ENCODE results near the gene KIFBP. TPM values are rescaled to one million over a fixed set of nuclear protein-coding genes. Genes with fewer than 3 reads are reported as not detected.

Gene KIFBP
- total and polyA plus RNA-seq, 12 donors = 16.7 to 67.9 (median 51.6) TPM

DNA sequence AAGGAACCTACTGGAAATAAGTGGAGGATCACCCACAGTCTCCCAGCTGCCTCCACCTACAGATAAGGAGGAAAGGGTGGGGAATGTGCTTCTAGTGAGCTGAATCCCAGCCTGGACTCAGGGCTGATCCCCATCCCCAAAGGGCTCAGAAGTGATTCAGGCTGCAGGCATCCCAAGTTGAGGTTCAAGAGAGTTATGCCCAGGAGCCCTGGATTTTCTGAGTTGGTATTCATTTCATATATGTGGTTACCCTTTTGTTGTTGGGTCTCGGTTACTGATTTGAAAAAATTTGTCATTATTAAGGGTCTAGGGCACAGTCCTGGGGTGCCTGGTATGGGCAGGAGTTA is 69.3 kb downstream of the KIFBP start:
- DNase-seq (no peak), ATAC-seq (no peak)
- TF ChIP-seq, protein P1, sequence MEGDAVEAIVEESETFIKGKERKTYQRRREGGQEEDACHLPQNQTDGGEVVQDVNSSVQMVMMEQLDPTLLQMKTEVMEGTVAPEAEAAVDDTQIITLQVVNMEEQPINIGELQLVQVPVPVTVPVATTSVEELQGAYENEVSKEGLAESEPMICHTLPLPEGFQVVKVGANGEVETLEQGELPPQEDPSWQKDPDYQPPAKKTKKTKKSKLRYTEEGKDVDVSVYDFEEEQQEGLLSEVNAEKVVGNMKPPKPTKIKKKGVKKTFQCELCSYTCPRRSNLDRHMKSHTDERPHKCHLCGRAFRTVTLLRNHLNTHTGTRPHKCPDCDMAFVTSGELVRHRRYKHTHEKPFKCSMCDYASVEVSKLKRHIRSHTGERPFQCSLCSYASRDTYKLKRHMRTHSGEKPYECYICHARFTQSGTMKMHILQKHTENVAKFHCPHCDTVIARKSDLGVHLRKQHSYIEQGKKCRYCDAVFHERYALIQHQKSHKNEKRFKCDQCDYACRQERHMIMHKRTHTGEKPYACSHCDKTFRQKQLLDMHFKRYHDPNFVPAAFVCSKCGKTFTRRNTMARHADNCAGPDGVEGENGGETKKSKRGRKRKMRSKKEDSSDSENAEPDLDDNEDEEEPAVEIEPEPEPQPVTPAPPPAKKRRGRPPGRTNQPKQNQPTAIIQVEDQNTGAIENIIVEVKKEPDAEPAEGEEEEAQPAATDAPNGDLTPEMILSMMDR (IDR thresholded peaks at IDR 0.05) = no peak
- Histone ChIP-seq H3K27me3 (no peaks in the 10 kb centered on the region), H3K4me1 (peaks cover 5 to 96% (median 47%) of the 10 kb centered on the region in 9 donors), H3K4me3 (peak overlapping the region in 3 of 10 donors; percentile 16 to 28 (median 17)), H3K36me3 (no peaks in the 10 kb centered on the region), H3K9me3 (no peaks in the 10 kb centered on the region), H3K27ac (peak overlapping the region; percentile 59 to 95 (median 75))
- 0 to 2% methylated on average over 1 of the region's 1 CpG for WGBS, 2 donors
- intact Hi-C loops (cut with DNase I) = loop anchor here in 4 of 10 donors (5.0 kb wide), 1 partner anchor 34 kb away; no protein-coding TSS in a partner anchor

DNA sequence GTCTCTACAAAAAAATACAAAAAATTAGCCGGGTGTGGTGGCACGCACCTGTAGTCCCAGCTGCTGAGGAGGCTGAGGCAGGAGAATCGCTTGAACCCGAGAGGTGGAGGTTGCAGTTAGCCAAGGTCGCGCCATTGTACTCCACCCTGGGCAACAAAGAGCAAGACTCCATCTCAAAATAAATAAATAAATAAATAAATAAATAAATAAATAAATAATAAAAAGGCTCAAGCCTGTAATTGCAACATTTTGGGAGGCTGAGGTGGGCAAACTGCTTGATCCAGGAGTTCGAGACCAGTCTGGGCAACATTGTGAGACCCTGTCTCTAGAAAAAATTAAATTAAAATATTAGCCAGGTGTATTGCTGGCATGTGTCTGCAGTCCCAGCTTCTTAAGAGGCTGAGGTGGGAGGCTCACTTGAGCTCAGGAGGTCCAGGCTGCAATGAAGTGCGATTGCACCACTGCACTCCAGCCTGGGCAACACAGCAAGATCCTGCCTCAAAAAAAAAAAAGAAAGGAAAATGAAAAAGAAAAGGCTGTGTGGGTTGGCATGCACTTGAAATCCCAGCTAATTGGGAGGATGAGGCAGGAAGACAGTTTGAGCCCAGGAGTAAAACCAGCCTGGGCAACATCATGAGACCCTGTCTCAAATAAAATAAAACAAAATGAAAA is 71.7 kb downstream of the KIFBP start:
- no peak for DNase-seq
- Histone ChIP-seq H3K27ac (peak overlapping the region; percentile 84 to 95 (median 90)), H3K27me3 (no peaks in the 10 kb centered on the region), H3K4me3 (no peak overlapping the region), H3K9me3 (no peaks in the 10 kb centered on the region), H3K36me3 (no peaks in the 10 kb centered on the region), H3K4me1 (peaks cover 5 to 98% (median 49%) of the 10 kb centered on the region in 9 donors)
- no peak for ATAC-seq
- TF ChIP-seq, protein P1 (IDR thresholded peaks at IDR 0.05) = no peak
- 97 to 98% methylated on average over 8 of the region's 8 CpGs for WGBS, 2 donors
- intact Hi-C loops (cut with DNase I) = no loop called here

DNA sequence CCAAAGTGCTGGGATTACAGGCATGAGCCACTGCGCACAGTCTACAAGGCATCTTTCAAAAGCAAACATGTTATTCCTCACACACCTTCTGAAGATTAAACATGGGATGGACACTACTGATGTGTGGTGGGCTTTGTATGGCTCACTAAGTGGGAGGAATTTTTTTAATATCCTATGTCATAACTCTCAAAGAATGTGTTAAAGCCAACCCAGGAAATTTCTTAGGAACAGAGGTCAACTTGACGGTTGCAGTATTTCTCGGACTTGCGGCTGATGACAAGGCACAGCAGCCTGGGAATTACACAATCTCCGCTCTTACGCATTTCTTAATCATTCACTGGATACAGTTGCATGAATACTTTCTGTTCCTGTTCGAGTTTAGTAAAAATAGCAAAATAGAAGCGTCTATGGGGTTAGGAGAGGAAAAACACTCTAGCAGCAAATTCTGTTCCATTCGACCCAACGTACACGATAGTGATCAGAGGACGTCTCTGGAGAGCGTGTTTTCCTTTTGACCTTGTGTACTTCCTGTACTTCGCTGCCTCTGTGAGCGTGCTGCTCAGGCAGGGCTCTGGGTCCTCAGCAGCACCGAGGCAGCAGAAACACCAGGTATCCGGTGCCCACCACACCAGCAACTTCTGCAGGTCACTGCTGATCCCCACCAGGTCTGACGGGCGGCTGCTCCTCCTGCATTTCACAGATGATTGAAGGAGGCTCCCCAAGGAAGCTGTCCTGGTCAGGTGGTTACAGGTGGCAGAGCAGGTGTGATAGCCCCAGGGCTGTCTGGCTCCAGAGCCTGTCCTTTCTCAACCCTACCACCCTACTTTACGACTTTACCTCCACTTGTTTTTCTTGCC is 72.9 kb downstream of the KIFBP start:
- Histone ChIP-seq H3K27me3 (no peaks in the 10 kb centered on the region), H3K9me3 (no peaks in the 10 kb centered on the region), H3K36me3 (no peaks in the 10 kb centered on the region), H3K4me1 (peaks cover 5 to 98% (median 49%) of the 10 kb centered on the region in 9 donors), H3K27ac (peak overlapping the region; percentile 84 to 95 (median 90)), H3K4me3 (peak overlapping the region in 7 of 10 donors; percentile 4 to 35 (median 19))
- intact Hi-C loops (cut with DNase I) = loop anchor here in 1 of 10 donors (1.0 kb wide), 1 partner anchor 27 kb away; the partner anchor contains the start of gene SRGN
- ATAC-seq = peak; percentile 83 to 91 (median 86)
- TF ChIP-seq, protein P1 (IDR thresholded peaks at IDR 0.05) = no peak
- DNase-seq = peak; percentile 52 to 76
- 26 to 38% methylated on average over 20 of the region's 20 CpGs for WGBS, 2 donors

DNA sequence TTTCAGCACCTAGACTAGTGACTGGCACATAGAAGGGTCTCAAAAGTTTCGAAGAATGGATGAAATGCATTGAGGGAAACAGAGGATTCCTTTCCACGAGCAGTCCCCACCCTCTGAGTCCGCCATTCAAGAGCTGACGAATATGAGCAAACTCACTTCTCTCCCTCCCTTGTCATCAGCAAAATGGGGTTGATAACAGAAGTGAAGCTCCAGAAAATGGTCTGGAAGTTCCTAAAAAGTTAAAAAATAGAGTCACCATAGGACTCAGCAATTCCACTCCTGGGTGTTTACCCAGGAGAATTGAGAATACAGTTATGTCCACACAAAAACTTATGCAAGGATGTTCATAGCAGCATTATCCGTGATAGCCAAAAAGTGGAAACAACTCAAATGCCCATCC is 74.3 kb downstream of the KIFBP start:
- no peak overlapping the region for H3K4me3 ChIP-seq
- intact Hi-C loops (cut with DNase I) = no loop called here
- H3K36me3 ChIP-seq = no peaks in the 10 kb centered on the region
- WGBS, 2 donors = 88 to 89% methylated on average over 5 of the region's 5 CpGs
- H3K4me1 ChIP-seq = peaks cover 5 to 87% (median 37%) of the 10 kb centered on the region in 9 donors
- no peaks in the 10 kb centered on the region for H3K27me3 ChIP-seq
- DNase-seq (no peak), ATAC-seq (no peak)
- TF ChIP-seq, protein P1 (IDR thresholded peaks at IDR 0.05) = no peak
- H3K27ac ChIP-seq = peak overlapping the region in 7 of 10 donors; percentile 84 to 95 (median 93)
- no peaks in the 10 kb centered on the region for H3K9me3 ChIP-seq
